Measurements from ENCODE around the gene ABCB8.

Gene ABCB8

DNA sequence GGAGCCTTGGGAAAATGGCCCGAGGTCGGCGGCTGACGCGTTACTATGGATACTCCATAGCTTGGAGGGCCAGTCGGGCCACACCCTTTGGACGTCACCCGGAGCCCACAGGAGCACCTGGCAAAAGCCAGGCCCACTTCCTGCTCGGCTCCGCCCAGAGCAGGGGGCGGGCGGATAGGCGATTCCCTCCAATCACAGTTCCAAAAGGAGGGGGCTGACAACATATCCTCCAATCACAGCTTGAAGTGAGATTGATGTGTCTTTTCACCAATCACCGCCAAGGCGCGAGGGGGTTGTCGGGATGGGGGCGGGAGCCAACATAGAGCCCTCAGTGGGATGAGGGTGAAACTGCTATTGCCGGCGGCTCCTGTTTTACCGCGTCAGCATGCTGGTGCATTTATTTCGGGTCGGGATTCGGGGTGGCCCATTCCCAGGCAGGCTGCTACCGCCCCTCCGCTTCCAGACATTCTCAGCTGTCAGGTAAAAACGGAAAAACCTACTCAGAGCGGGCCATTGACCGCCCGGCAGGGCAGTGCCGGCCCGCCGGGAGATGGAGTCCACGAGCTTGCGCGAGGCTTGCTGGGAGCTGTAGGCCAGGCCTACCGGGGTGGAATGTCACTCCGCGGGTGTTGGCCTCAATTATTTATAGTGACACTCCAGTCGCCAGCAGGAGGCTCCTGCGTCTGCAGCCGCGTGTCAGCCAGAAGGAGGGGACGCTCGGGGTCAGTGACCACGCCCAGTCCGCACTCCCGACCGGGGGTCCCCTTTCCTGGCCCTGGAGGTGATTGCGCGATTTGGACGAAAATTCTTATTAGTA is at the start of gene ABCB8:
Gene ABCB8 (plus strand): TSS at position 320 of the 817 bp plus-strand sequence. CDS start 66 bp downstream, at position 386.
- TF ChIP-seq, protein P1, sequence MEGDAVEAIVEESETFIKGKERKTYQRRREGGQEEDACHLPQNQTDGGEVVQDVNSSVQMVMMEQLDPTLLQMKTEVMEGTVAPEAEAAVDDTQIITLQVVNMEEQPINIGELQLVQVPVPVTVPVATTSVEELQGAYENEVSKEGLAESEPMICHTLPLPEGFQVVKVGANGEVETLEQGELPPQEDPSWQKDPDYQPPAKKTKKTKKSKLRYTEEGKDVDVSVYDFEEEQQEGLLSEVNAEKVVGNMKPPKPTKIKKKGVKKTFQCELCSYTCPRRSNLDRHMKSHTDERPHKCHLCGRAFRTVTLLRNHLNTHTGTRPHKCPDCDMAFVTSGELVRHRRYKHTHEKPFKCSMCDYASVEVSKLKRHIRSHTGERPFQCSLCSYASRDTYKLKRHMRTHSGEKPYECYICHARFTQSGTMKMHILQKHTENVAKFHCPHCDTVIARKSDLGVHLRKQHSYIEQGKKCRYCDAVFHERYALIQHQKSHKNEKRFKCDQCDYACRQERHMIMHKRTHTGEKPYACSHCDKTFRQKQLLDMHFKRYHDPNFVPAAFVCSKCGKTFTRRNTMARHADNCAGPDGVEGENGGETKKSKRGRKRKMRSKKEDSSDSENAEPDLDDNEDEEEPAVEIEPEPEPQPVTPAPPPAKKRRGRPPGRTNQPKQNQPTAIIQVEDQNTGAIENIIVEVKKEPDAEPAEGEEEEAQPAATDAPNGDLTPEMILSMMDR (IDR thresholded peaks at IDR 0.05; ENCODE audit: control insufficient read depth, extremely low read depth, insufficient read depth): peak; percentile 69
- H3K4me3 ChIP-seq (ENCODE audit: low read depth, low read length): peak within 1 kb of the TSS; percentile 94
- peak; percentile 99 for DNase-seq (ENCODE audit: low read depth)

DNA sequence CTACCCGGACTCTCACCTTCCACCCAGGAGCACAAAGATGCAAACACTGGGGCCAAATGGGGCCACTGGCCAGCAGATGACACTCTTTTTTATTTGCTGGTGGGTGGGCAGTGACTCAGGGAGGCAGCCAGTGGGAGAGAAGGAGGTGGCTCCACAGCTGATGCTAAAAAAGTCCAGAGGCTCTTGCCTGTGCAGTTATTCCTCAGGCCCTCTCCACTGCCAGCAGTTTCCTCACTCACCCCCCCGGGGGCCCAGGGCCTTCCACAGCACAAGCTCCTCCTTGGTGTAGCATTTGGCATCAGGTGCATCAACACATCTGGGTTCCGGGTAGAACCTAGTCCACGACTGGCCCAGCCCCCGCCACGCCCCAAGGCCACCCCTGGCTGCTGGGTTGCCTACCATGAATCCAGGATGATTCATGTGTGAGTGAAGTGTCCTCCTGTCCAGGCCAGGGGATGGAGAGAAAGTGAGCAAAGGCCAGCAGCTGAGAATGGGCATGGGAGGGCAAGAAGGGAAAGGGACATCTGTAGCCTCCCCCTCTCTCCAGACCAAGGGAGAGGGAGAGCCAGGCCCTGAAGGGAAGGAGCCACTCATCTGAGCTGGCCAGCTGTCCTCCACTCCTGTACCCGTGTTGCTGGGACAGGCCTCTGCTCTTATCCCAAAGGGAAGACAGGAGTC is 48.4 kb upstream of the ABCB8 start:
- DNase-seq (ENCODE audit: low read depth): no peak
- TF ChIP-seq, protein P1 (IDR thresholded peaks at IDR 0.05; ENCODE audit: control insufficient read depth, extremely low read depth, insufficient read depth): no peak
- H3K4me3 ChIP-seq (ENCODE audit: low read depth, low read length): no peak overlapping the region

DNA sequence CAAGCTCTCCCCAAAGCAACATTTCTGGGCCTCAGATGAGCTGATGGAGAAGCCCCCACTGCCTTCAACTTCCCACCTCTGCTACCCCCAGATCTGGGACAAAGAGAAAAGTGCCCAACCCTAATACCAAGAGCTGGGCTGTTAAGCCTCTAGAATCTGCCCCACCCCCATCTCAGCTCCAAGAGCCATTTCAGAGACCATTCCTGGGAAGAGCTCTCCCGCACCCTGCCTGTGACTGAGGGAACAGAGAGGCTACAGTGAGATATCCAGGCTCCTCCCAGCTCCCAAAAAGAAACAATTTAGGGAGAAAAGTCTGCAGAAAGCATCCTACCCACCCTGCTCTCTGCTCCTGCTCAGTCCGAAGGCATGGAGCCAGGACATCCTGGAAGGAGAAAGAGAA is 47.6 kb upstream of the ABCB8 start:
- no peak overlapping the region for H3K4me3 ChIP-seq (ENCODE audit: low read depth, low read length)
- TF ChIP-seq, protein P1 (IDR thresholded peaks at IDR 0.05; ENCODE audit: control insufficient read depth, extremely low read depth, insufficient read depth): no peak
- no peak for DNase-seq (ENCODE audit: low read depth)

DNA sequence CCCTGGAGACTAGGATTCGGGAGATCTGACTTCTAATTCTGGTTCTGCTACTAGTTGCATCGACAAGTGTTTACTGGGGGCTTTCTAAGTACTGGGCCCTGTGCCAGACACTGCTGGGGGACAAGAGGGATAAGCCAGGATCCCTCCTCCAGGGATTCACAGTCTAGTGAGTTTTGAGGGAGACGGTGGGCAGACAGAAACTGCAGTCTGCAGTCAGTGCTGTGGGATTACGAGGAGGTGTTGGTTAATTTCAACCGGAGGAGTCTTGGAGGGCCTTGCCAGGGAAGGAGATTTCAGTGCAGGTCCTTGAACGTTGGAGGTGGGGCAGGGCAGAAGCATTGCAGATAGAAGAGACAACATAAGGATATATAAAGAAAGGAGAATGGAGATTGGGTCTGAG is 46.6 kb upstream of the ABCB8 start:
- no peak for DNase-seq (ENCODE audit: low read depth)
- TF ChIP-seq, protein P1 (IDR thresholded peaks at IDR 0.05; ENCODE audit: control insufficient read depth, extremely low read depth, insufficient read depth): no peak

DNA sequence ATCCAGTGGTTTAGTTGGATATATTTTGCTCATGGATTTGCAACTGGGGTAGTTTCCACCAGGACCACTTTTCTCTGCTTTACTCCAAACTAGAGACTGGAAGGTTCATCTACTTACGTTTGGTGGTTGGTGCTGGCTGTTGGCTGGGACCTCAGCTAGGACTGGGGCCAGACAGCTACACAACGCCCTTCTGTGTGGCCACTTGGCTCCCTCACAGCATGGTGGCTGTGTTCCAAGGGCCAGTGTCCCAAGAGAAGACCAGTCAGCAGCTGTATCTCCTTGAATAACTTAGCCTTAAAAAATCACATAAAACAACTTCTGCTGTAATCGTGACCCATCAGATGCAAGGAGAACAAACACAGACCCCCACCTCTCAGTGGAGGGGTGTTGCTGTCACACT is 45.9 kb upstream of the ABCB8 start:
- DNase-seq (ENCODE audit: low read depth): no peak
- H3K4me3 ChIP-seq (ENCODE audit: low read depth, low read length): no peak overlapping the region
- TF ChIP-seq, protein P1 (IDR thresholded peaks at IDR 0.05; ENCODE audit: control insufficient read depth, extremely low read depth, insufficient read depth): no peak

More for the DNA sequence above, 46.6 kb upstream of the ABCB8 start:
- no peak overlapping the region for H3K4me3 ChIP-seq (ENCODE audit: low read depth, low read length)

DNA sequence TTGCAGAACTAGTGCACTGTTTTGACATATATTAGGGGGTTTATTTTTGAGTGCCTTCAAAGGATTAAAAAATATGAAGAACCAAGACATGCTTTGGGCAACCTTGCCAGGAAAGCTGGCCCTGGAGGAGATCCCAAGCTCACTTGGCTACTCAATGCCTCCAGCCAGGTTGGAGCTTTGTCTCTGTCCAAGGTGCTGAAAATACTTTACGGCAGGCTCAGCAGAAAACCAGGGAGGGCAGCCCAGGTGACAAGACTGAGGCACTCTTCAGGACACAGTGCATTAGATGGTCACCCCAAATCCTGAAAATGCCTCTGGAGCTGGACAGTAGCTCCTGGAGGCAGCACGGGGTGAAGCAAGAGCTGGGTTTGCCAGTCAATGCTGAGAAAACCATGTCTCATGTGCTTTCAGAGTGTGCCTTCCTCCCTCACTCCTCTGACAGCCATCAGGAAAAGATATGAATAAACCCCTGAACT is 44.3 kb upstream of the ABCB8 start:
- H3K4me3 ChIP-seq (ENCODE audit: low read depth, low read length): no peak overlapping the region
- TF ChIP-seq, protein P1 (IDR thresholded peaks at IDR 0.05; ENCODE audit: control insufficient read depth, extremely low read depth, insufficient read depth): no peak
- no peak for DNase-seq (ENCODE audit: low read depth)
